Activated CD4-positive, alpha-beta T cell treated with anti-CD3 and anti-CD28 coated beads, Interleukin-2, amount 10 ng/mL, durations not matched to agents 24 days and 14 days (primary cell): Measurements from ENCODE around the gene ZBTB11. TPM values are rescaled to one million over a fixed set of nuclear protein-coding genes. Genes with fewer than 3 reads are reported as not detected.
"Not testable (repeated sequence)": the region's sequence is repeated elsewhere in the genome, so short reads cannot be mapped to it uniquely, and the experiment has no call there.

ENCODE experiments used
- DNase-seq: peaks from one replicate; pipeline ENCODE4 v3.0.0; 2022
- H3K27ac Mint-ChIP-seq: one replicate; pipeline ENCODE4 v1.8.0; 2022; ENCODE audit warnings: mild to moderate bottlenecking, mixed read lengths
- H3K27me3 Mint-ChIP-seq: one replicate; pipeline ENCODE4 v1.8.0; 2022; ENCODE audit warnings: mixed read lengths
- H3K36me3 Mint-ChIP-seq: one replicate; pipeline ENCODE4 v1.8.0; 2022; ENCODE audit warnings: low read depth, mild to moderate bottlenecking, mixed read lengths
- H3K4me1 Mint-ChIP-seq: one replicate; pipeline ENCODE4 v1.8.0; 2021; ENCODE audit warnings: mixed read lengths
- H3K4me3 Mint-ChIP-seq: one replicate; pipeline ENCODE4 v1.8.0; 2022; ENCODE audit warnings: mild to moderate bottlenecking, moderate library complexity, mixed read lengths
- H3K9me3 Mint-ChIP-seq: one replicate; pipeline ENCODE4 v1.8.0; 2021; ENCODE audit warnings: mixed read lengths
- intact Hi-C: fragments of 100-400 bp; cut with micrococcal nuclease; formaldehyde crosslinking; loops from one replicate; pipeline ENCODE4 v1.15.1; 2023
- total RNA-seq: library from RNA; stranded (reverse); gene quantifications from 2 replicates; pipeline ENCODE4 v1.2.3, GENCODE V29; 2022

ZBTB11 gene
- total RNA-seq, 1 donor from 2014 or later = 29.0 TPM

- Mint-ChIP-seq H3K36me3 (no peaks in the 10 kb centered on the region), H3K27me3 (no peaks in the 10 kb centered on the region), H3K27ac (no peak overlapping the region), H3K4me3 (no peak overlapping the region), H3K9me3 (no peaks in the 10 kb centered on the region), H3K4me1 (peaks cover 2% of the 10 kb centered on the region)
- no peak for DNase-seq
- intact Hi-C loops = no loop called here
Observed at GRCh38 chr3:101703169-101703568, 26.2 kb upstream of the ZBTB11 start.

DNA sequence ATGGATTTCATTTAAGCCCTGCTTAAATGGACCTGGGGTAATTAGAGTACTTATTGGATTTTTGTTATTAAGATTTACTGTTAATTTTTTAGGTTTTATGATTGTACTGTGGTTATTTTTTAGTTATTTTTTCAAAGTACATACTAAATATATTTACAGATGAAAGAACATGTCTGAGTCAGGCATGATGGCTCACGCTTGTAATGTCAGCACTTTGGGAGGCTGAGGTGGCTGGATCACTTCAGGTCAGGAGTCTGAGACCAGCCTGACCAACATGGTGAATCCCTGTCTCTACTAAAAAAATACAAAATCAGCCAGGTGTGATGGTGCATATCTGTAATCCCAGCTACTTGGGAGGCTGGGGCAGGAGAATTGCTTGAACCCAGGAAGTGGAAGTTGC is 25.8 kb upstream of the ZBTB11 start:
- Mint-ChIP-seq H3K27ac (no peak overlapping the region), H3K4me1 (peaks cover 2% of the 10 kb centered on the region), H3K36me3 (no peaks in the 10 kb centered on the region), H3K9me3 (no peaks in the 10 kb centered on the region), H3K4me3 (no peak overlapping the region), H3K27me3 (no peaks in the 10 kb centered on the region)
- no peak for DNase-seq
- intact Hi-C loops = no loop called here

DNA sequence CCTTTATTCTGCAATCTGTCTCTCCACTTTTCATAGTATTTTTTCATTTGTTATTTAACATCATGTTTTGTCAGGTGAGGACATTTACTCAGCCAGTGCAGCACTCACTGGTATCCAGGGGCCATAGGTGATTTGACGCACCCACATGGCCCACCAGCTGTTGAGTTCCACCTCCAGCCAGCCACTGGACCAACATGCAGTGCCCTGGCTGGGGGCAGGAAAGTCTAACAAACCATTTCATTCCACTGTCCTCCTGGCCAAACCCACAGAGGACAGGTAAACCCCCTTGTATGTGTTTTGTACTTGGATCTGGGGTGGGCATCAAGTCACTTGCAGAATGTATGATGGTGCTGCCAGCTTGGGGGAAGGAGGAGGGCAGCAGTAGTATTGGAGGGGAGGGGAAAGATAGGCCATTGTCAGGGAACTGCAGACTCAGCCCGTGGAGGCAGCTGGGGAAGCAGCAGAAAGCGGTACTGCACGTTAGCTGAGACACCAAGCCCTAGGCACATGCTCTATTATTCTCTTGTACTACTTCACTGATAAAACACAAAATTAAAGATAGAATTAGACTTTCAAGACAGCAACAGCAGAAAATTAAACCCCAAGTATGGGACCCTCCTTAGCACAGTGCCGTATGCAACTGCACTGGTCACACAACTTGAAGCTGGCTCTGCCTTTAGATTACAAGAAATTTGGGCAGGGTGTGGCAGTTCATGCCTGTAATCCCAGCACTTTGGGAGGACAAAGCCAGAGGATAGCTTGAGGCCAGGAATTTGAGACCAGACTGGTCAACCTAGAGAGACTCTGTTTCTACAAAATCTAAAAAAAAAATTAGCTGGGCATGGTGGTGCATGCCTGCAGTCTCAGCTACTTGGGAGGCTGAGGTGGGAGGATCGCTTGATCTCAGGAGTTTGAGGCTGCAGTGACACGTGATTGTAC is 25.0 kb upstream of the ZBTB11 start:
- intact Hi-C loops = loop anchor here (1.0 kb wide), 1 partner anchor 11 kb away; no protein-coding TSS in a partner anchor
- Mint-ChIP-seq H3K27ac (no peak overlapping the region), H3K4me3 (no peak overlapping the region), H3K27me3 (no peaks in the 10 kb centered on the region), H3K4me1 (peaks cover 2% of the 10 kb centered on the region), H3K36me3 (no peaks in the 10 kb centered on the region), H3K9me3 (no peaks in the 10 kb centered on the region)
- DNase-seq = peak; percentile 48

DNA sequence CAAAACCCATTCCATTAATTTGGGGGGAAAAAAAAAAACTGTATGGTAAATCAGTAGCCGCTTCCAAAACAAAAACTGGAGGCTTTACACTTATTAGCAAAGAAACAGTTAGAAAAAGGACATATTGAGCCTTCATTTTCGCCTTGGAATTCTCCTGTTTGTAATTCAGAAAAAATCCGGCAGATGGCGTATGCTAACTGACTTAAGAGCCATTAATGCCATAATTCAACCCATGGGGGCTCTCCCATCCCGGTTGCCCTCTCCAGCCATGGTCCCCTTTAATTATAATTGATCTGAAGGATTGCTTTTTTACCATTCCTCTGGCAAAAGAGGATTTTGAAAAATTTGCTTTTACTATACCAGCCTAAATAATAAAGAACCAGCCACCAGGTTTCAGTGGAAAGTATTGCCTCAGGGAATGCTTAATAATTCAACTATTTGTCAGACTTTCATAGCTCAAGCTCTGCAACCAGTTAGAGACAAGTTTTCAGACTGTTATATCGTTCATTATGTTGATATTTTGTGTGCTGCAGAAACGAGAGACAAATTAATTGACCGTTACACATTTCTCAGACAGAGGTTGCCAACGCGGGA is 18.9 kb upstream of the ZBTB11 start:
- intact Hi-C loops = loop anchor here (5.0 kb wide), 2 partner anchors 106 to 531 kb away; no protein-coding TSS in a partner anchor
- no peaks in the 10 kb centered on the region for H3K36me3 Mint-ChIP-seq
- H3K4me3 Mint-ChIP-seq = no peak overlapping the region
- peaks cover 3% of the 10 kb centered on the region for H3K4me1 Mint-ChIP-seq
- DNase-seq = peak; percentile 79
- no peaks in the 10 kb centered on the region for H3K9me3 Mint-ChIP-seq
- no peaks in the 10 kb centered on the region for H3K27me3 Mint-ChIP-seq
- H3K27ac Mint-ChIP-seq = no peak overlapping the region

DNA sequence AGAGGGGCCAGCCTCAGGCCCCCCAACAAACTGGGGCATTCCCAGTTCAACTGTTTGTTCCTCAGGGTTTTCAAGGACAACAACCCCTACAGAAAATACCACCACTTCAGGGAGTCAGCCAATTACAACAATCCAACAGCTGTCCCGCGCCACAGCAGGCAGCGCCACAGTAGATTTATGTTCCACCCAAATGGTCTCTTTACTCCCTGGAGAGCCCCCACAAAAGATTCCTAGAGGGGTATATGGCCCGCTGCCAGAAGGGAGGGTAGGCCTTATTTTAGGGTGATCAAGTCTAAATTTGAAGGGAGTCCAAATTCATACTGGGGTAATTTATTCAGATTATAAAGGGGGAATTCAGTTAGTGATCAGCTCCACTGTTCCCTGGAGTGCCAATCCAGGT is 17.9 kb upstream of the ZBTB11 start:
- not testable (repeated sequence) for DNase-seq, H3K27me3 Mint-ChIP-seq, H3K27ac Mint-ChIP-seq, H3K4me3 Mint-ChIP-seq, H3K4me1 Mint-ChIP-seq, H3K36me3 Mint-ChIP-seq, H3K9me3 Mint-ChIP-seq
- intact Hi-C loops = loop anchor here (5.0 kb wide), 2 partner anchors 107 to 532 kb away; no protein-coding TSS in a partner anchor

GRCh38 chr3:101693540-101693939 is 16.6 kb upstream of the ZBTB11 start:
- H3K9me3 Mint-ChIP-seq, H3K27ac Mint-ChIP-seq, H3K4me3 Mint-ChIP-seq, H3K36me3 Mint-ChIP-seq, H3K27me3 Mint-ChIP-seq, intact Hi-C loops, H3K4me1 Mint-ChIP-seq: not testable (repeated sequence)
- peak; percentile 70 for DNase-seq

DNA sequence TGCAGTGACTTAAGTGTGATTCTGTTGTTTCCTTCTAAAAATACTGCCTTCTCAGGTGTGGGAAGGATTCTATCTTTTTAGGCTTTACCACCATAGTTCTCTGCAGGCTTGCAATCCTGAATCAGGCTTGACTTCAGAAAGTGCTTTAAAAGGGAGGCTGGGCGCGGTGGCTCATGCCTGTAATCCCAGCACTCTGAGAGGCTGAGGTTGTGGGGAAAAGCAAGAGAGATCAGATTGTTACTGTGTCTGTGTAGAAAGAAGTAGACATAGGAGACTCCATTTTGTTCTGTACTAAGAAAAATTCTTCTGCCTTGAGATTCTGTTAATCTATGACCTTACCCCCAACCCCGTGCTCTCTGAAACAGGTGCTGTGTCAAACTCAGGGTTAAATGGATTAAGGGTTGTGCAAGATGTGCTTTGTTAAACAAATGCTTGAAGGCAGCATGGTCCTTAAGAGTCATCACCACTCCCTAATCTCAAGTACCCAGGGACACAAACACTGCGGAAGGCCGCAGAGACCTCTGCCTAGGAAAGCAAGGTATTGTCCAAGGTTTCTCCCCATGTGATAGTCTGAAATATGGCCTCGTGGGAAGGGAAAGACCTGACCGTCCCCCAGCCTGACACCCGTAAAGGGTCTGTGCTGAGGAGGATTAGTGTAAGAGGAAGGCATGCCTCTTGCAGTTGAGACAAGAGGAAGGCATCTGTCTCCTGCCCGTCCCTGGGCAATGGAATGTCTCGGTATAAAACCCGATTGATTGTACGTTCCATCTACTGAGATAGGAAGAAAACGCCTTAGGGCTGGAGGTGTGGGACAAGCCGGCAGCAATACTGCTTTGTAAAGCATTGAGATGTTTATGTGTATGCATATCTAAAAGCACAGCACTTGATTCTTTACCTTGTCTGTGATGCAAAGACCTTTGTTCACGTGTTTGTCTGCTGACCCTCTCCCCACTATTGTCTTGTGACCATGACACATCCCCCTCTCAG is 15.0 kb upstream of the ZBTB11 start:
- intact Hi-C loops = loop anchor here (1.0 kb wide), 1 partner anchor 9 kb away; no protein-coding TSS in a partner anchor
- not testable (repeated sequence) for H3K9me3 Mint-ChIP-seq, H3K27ac Mint-ChIP-seq, H3K27me3 Mint-ChIP-seq, DNase-seq, H3K4me3 Mint-ChIP-seq, H3K36me3 Mint-ChIP-seq
- H3K4me1 Mint-ChIP-seq = peaks cover 14% of the 10 kb centered on the region

DNA sequence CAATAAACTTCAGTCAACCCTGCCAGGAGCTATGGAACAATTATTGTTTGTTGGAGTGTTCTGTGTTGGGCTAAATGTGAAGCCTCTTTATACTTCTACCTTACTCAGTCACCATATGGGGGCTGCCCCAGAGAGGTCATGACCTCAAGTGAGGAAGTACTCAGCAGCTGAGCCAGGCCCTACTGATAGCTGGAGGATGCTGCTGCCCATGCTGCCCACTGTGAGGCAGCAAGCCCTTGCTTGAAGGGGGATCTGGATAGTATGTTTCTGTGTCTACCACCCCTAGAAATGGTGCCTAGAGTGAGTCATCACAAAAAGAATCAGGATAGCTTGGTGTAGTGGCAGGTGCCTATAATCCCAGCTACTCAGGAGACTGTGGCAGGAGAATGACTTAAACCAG is 14.0 kb upstream of the ZBTB11 start:
- Mint-ChIP-seq H3K4me3 (no peak overlapping the region), H3K36me3 (peaks cover 7% of the 10 kb centered on the region), H3K27me3 (no peaks in the 10 kb centered on the region), H3K9me3 (no peaks in the 10 kb centered on the region), H3K4me1 (peaks cover 16% of the 10 kb centered on the region), H3K27ac (no peak overlapping the region)
- intact Hi-C loops = loop anchor here (1.0 kb wide), 1 partner anchor 10 kb away; no protein-coding TSS in a partner anchor
- peak; percentile 56 for DNase-seq

GRCh38 chr3:101689286-101689685 is 12.4 kb upstream of the ZBTB11 start:
- Mint-ChIP-seq H3K4me3 (no peak overlapping the region), H3K9me3 (no peaks in the 10 kb centered on the region), H3K27ac (no peak overlapping the region), H3K27me3 (no peaks in the 10 kb centered on the region), H3K4me1 (peaks cover 23% of the 10 kb centered on the region), H3K36me3 (peaks cover 24% of the 10 kb centered on the region)
- intact Hi-C loops = no loop called here
- no peak for DNase-seq

DNA sequence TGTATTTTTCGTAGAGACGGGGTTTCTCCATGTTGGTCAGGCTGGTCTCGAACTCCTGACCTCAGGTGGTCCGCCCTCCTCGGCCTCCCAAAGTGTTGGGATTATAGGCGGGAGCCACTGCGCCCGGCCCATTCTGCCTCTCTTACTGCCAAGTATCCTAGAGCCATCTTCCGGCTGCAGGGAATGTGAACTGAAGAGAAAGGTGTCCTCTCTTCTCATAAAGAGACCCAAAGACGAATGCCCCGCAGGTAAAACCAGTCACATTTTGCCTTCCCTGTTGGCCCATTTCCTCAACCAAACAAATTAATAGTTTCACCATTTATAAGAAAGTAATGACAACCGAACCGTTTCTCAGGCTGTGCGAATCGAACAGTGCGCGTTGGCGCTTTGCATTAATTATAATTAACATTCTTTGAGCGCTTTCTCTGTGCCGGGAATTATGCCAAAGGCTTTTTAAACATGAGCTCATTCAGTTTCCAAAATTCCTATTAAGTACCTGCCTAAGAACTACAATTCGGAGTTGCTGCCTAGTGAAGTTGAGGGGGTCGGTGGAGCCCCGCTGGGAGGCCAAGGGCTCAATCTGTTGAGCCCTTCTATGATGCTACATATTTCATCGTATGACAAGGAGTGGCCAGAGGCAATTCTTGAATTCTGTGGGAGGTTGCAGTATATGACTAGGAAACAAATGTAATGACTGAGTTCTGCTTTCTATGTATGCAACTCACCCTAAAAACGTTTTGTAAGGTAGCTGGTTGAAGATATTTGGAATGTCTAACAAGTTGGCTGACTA is 10.4 kb upstream of the ZBTB11 start:
- intact Hi-C loops = loop anchor here (2.0 kb wide), 1 partner anchor 163 kb away; no protein-coding TSS in a partner anchor
- no peaks in the 10 kb centered on the region for H3K27me3 Mint-ChIP-seq
- DNase-seq = peak; percentile 37
- peaks cover 38% of the 10 kb centered on the region for H3K36me3 Mint-ChIP-seq
- H3K27ac Mint-ChIP-seq = peak overlapping the region; percentile 98
- peaks cover 23% of the 10 kb centered on the region for H3K4me1 Mint-ChIP-seq
- H3K9me3 Mint-ChIP-seq = no peaks in the 10 kb centered on the region
- peak overlapping the region; percentile 98 for H3K4me3 Mint-ChIP-seq

DNA sequence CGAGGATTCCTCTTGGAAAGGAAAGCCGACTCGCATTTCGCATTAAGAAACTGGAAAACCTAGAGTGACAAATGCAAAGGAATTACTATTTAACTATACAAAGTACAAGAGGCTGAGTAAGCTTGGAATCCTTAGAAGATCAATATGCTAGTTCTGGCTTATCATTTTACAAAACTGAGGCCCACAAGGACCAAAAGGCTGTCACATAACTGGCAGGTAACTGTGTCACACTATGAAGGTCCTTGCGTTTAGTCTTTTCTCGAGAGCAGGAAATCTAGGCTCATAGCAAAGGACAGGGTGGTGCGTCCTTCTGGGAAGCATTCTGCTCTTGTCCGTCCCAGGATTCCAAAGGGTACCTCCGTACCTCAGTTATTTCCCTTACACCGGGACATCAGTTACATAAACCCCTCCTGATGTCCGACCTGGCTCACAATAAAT is 9.0 kb upstream of the ZBTB11 start:
- Mint-ChIP-seq H3K27ac (peak overlapping the region; percentile 98), H3K9me3 (no peaks in the 10 kb centered on the region), H3K27me3 (no peaks in the 10 kb centered on the region), H3K36me3 (peaks cover 52% of the 10 kb centered on the region), H3K4me3 (peak overlapping the region; percentile 98), H3K4me1 (peaks cover 23% of the 10 kb centered on the region)
- intact Hi-C loops = loop anchor here (1.0 to 2.0 kb wide), 4 partner anchors 9 to 165 kb away; partner anchors contain the start of genes CEP97, PCNP and ZBTB11
- no peak for DNase-seq

- intact Hi-C loops = no loop called here
- peak overlapping the region; percentile 98 for H3K27ac Mint-ChIP-seq
- H3K27me3 Mint-ChIP-seq = no peaks in the 10 kb centered on the region
- peaks cover 60% of the 10 kb centered on the region for H3K36me3 Mint-ChIP-seq
- no peak for DNase-seq
- H3K4me1 Mint-ChIP-seq = peaks cover 23% of the 10 kb centered on the region
- no peaks in the 10 kb centered on the region for H3K9me3 Mint-ChIP-seq
- peak overlapping the region; percentile 98 for H3K4me3 Mint-ChIP-seq
Observed at GRCh38 chr3:101685050-101685400, 8.1 kb upstream of the ZBTB11 start.

DNA sequence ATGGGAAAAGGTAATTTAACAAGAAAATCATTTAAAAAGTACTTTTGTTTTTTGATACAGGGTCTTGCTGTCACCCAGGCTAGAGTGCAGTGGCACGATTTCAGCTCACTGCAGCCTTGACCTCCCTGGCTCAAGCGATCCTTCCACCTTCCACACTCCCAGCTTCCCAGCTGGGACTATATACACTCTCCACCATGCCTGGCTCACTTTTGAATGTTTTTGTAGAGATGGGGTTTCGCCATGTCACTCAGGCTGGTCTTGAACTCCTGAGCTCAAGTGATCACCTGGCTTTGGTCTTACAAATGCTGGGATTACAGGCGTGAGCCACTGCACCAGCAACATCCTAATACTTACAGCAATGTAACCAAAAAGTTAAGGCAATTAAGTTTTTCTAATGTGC is 3.5 kb upstream of the ZBTB11 start:
- Mint-ChIP-seq H3K9me3 (no peaks in the 10 kb centered on the region), H3K27me3 (no peaks in the 10 kb centered on the region), H3K27ac (peak overlapping the region; percentile 32), H3K4me1 (peaks cover 27% of the 10 kb centered on the region), H3K4me3 (no peak overlapping the region), H3K36me3 (peaks cover 67% of the 10 kb centered on the region)
- no peak for DNase-seq
- intact Hi-C loops = no loop called here
